GM12892 (cell line): ENCODE measurements around the gene LRRC41.

Experiments
- POLR2A ChIP-seq: IDR thresholded peaks from 2 replicates; pipeline ENCODE4 v1.6.1; 2011; ENCODE audit warnings: low read depth, low read length, control low read depth
- TAF1 ChIP-seq: IDR thresholded peaks from 2 replicates; pipeline ENCODE4 v1.6.1; 2011; ENCODE audit warnings: low read depth, mild to moderate bottlenecking, control low read depth, low read length, borderline replicate concordance

DNA sequence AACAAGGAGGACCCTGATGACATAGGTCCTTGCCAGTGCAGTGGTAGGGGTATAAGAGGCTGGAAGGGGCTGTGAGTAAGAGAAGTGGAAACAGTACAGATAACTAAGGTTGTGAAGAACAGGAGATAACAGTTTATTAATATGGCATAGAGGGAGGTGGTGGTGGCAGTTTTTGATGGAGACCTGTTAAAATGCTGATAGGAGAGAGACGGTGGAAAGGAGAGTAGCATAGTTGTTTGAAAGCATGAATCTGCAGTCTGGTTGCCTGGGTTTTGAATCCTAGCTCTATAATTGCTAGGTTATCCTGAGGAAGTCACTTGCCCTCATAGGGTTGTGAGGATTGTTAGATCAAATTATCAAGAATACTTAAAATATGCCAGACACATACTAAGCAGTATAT, 19.4 kb downstream of the LRRC41 start:
- TF ChIP-seq POLR2A (no peak), TAF1 (no peak)
